Measurements from ENCODE around the gene NAALADL1.

GRCh38 chr11:65064847-65065240 lies 6.5 kb upstream of the NAALADL1 start:
- TF ChIP-seq CTCF (IDR thresholded peaks at IDR 0.05) (no peak), POLR2AphosphoS5 (IDR thresholded peaks at IDR 0.05) (no peak), POLR2A (IDR thresholded peaks at IDR 0.05) (no peak), EP300 (IDR thresholded peaks at IDR 0.05) (no peak)

Measured in sigmoid colon (tissue), 4 donors.